HL-60 (cell line): ENCODE measurements around the gene PTGES3L.
"Not testable (repeated sequence)": the region's sequence is repeated elsewhere in the genome, so short reads cannot be mapped to it uniquely, and the experiment has no call there.

Experiments
- DNase-seq, 2 experiments: peaks; one replicate each; pipeline ENCODE4 v3.0.0-alpha.2; 2010 to 2020; ENCODE audit warnings: low read depth in 1 of 2, low spot score in 1 of 2
- H3K27ac ChIP-seq: fragments of 250-450 bp; sonication (Bioruptor Pico); replicated peaks from 2 replicates; pipeline ENCODE4 v1.5.1; 2020; ENCODE audit warnings: mild to moderate bottlenecking, moderate library complexity
- H3K27me3 ChIP-seq: fragments of 250-450 bp; sonication (Bioruptor Pico); 2 replicates; pipeline ENCODE4 v1.5.1; 2021; ENCODE audit warnings: mild to moderate bottlenecking, moderate library complexity; ENCODE audit not compliant: insufficient read depth, poor library complexity, severe bottlenecking
- H3K4me3 ChIP-seq: replicated peaks from 2 replicates; pipeline ENCODE4 v1.5.1; 2011; ENCODE audit warnings: mild to moderate bottlenecking, control low read depth, low read length; ENCODE audit not compliant: insufficient read depth
- GABPA ChIP-seq: IDR thresholded peaks from 2 replicates; pipeline ENCODE4 v1.6.1; 2012; ENCODE audit warnings: low read depth
- POLR2AphosphoS5 ChIP-seq: IDR thresholded peaks from 2 replicates; pipeline ENCODE4 v1.6.1; 2012; ENCODE audit warnings: low read depth
- SPI1 ChIP-seq: IDR thresholded peaks from 2 replicates; pipeline ENCODE4 v1.6.1; 2012; ENCODE audit warnings: low read depth, mild to moderate bottlenecking, borderline replicate concordance
- TF ChIP-seq, protein P1 (sequence below): IDR thresholded peaks from 2 replicates; pipeline ENCODE4 v1.6.1; 2012; ENCODE audit warnings: low read depth; ENCODE audit not compliant: insufficient replicate concordance
- TF ChIP-seq, protein P2 (sequence below): IDR thresholded peaks from one replicate; pipeline ENCODE4 v1.5.1; 2011; ENCODE audit warnings: low read length, control low read depth, inconsistent platforms; ENCODE audit not compliant: insufficient read depth

PTGES3L gene

GRCh38 chr17:42980766-42981397 is 1.0 kb upstream of the PTGES3L start:
- H3K27me3 ChIP-seq: no peaks in the 10 kb centered on the region
- H3K27ac ChIP-seq: peak overlapping the region; percentile 79
- peak in 1 of 2 experiments; percentile 64 for DNase-seq
- no peak for TF ChIP-seq SPI1
- TF ChIP-seq, protein P1, sequence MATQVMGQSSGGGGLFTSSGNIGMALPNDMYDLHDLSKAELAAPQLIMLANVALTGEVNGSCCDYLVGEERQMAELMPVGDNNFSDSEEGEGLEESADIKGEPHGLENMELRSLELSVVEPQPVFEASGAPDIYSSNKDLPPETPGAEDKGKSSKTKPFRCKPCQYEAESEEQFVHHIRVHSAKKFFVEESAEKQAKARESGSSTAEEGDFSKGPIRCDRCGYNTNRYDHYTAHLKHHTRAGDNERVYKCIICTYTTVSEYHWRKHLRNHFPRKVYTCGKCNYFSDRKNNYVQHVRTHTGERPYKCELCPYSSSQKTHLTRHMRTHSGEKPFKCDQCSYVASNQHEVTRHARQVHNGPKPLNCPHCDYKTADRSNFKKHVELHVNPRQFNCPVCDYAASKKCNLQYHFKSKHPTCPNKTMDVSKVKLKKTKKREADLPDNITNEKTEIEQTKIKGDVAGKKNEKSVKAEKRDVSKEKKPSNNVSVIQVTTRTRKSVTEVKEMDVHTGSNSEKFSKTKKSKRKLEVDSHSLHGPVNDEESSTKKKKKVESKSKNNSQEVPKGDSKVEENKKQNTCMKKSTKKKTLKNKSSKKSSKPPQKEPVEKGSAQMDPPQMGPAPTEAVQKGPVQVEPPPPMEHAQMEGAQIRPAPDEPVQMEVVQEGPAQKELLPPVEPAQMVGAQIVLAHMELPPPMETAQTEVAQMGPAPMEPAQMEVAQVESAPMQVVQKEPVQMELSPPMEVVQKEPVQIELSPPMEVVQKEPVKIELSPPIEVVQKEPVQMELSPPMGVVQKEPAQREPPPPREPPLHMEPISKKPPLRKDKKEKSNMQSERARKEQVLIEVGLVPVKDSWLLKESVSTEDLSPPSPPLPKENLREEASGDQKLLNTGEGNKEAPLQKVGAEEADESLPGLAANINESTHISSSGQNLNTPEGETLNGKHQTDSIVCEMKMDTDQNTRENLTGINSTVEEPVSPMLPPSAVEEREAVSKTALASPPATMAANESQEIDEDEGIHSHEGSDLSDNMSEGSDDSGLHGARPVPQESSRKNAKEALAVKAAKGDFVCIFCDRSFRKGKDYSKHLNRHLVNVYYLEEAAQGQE: no peak
- TF ChIP-seq, protein P2, sequence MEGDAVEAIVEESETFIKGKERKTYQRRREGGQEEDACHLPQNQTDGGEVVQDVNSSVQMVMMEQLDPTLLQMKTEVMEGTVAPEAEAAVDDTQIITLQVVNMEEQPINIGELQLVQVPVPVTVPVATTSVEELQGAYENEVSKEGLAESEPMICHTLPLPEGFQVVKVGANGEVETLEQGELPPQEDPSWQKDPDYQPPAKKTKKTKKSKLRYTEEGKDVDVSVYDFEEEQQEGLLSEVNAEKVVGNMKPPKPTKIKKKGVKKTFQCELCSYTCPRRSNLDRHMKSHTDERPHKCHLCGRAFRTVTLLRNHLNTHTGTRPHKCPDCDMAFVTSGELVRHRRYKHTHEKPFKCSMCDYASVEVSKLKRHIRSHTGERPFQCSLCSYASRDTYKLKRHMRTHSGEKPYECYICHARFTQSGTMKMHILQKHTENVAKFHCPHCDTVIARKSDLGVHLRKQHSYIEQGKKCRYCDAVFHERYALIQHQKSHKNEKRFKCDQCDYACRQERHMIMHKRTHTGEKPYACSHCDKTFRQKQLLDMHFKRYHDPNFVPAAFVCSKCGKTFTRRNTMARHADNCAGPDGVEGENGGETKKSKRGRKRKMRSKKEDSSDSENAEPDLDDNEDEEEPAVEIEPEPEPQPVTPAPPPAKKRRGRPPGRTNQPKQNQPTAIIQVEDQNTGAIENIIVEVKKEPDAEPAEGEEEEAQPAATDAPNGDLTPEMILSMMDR: no peak
- no peak for TF ChIP-seq GABPA
- no peak for TF ChIP-seq POLR2AphosphoS5
- peak overlapping the region; percentile 93 for H3K4me3 ChIP-seq

- Histone ChIP-seq H3K27ac (peak within 1 kb of the TSS; percentile 79), H3K4me3 (peak within 1 kb of the TSS; percentile 93), H3K27me3 (no peaks in the 10 kb centered on the region)
- no peak for TF ChIP-seq GABPA
- TF ChIP-seq, protein P1: peak; percentile 14
- peak; percentile 69 to 89 for DNase-seq
Observed at GRCh38 chr17:42980274-42980765, 440 bp upstream of the PTGES3L start, which contains the start of gene RUNDC1. Gene RUNDC1, plus strand, starts transcription at chr17:42980565. Its CDS starts 12 bp downstream, at chr17:42980577.

GRCh38 chr17:42975701-42976100 is 4.2 kb downstream of the PTGES3L start:
- not testable (repeated sequence) for H3K4me3 ChIP-seq, H3K27me3 ChIP-seq, H3K27ac ChIP-seq, DNase-seq

- Histone ChIP-seq H3K27me3 (no peaks in the 10 kb centered on the region), H3K27ac (no peak overlapping the region), H3K4me3 (no peak overlapping the region)
- DNase-seq: no peak
- TF ChIP-seq, protein P1: no peak
- TF ChIP-seq SPI1: no peak
- no peak for TF ChIP-seq GABPA
- no peak for TF ChIP-seq POLR2AphosphoS5
- TF ChIP-seq, protein P2: no peak
Observed at GRCh38 chr17:42975265-42975664, 4.6 kb downstream of the PTGES3L start.

- H3K27ac ChIP-seq, DNase-seq, H3K4me3 ChIP-seq, H3K27me3 ChIP-seq: not testable (repeated sequence)
Observed at GRCh38 chr17:42973323-42973722, 6.6 kb downstream of the PTGES3L start.
